PC-9 (cell line): ENCODE results near the gene KRT6B. TPM values are rescaled to one million over a fixed set of nuclear protein-coding genes. Genes with fewer than 3 reads are reported as not detected.

ENCODE experiments used
- BruUV-seq: library from RNA; stranded (reverse); fragments of 400-500 nt; replicated peaks from 2 replicates; lab custom pipeline; 2021; lab: Mats Ljungman, UMichigan
- CTCF ChIA-PET: fragments of 300-600 bp; sonication (Branson Sonifier 250); formaldehyde crosslinking; loops from one replicate; lab custom pipeline; 2022; ENCODE audit warnings: antibody characterized with exemption; lab: Charles Lee
- POLR2A ChIA-PET: fragments of 300-600 bp; sonication (Branson Sonifier 250); formaldehyde crosslinking; loops from one replicate; lab custom pipeline; 2022; ENCODE audit warnings: antibody characterized with exemption; ENCODE audit not compliant: unreplicated experiment; lab: Charles Lee
- DNase-seq, 2 experiments: peaks; one replicate each; pipeline versions ENCODE4 v3.0.0 to v3.0.0-alpha.2; 2015 to 2022; ENCODE audit warnings: mixed read lengths in 1 of 2
- H2AFZ ChIP-seq: fragments of 200-600 bp; sonication (generic); 2 replicates; pipeline ENCODE4 v1.8.1; 2017; ENCODE audit warnings: antibody characterized with exemption
- H3F3A ChIP-seq: fragments of 200-600 bp; sonication (generic); 2 replicates; pipeline ENCODE4 v1.8.1; 2017; ENCODE audit warnings: antibody characterized with exemption, mild to moderate bottlenecking, low read depth; ENCODE audit not compliant: insufficient read depth
- H3K27ac ChIP-seq: fragments of 200-600 bp; sonication (generic); 2 replicates; pipeline ENCODE4 v1.6.1; 2016; ENCODE audit warnings: mixed run types
- H3K27me3 ChIP-seq: fragments of 200-600 bp; sonication (generic); 2 replicates; pipeline ENCODE4 v1.6.1; 2016; ENCODE audit warnings: low read depth, mixed run types; ENCODE audit not compliant: insufficient read depth
- H3K36me3 ChIP-seq: fragments of 200-600 bp; sonication (generic); 2 replicates; pipeline ENCODE4 v1.6.1; 2016; ENCODE audit warnings: low read depth, mixed run types
- H3K4me1 ChIP-seq: fragments of 200-600 bp; sonication (generic); replicated peaks from 2 replicates; pipeline ENCODE4 v1.6.1; 2016; ENCODE audit warnings: mixed run types; ENCODE audit not compliant: insufficient read depth
- H3K4me2 ChIP-seq: fragments of 200-600 bp; sonication (generic); 2 replicates; pipeline ENCODE4 v1.6.1; 2017; ENCODE audit warnings: mixed run types
- H3K4me3 ChIP-seq: fragments of 200-600 bp; sonication (generic); 2 replicates; pipeline ENCODE4 v1.6.1; 2016; ENCODE audit warnings: mixed run types
- H3K79me2 ChIP-seq: fragments of 200-600 bp; sonication (generic); 2 replicates; pipeline ENCODE4 v1.6.1; 2017; ENCODE audit warnings: low read depth, mixed run types
- H3K9me2 ChIP-seq: fragments of 200-600 bp; sonication (generic); 2 replicates; pipeline ENCODE4 v1.8.1; 2017; ENCODE audit warnings: mild to moderate bottlenecking; ENCODE audit not compliant: insufficient read depth
- H3K9me3 ChIP-seq: fragments of 200-600 bp; sonication (generic); 2 replicates; pipeline ENCODE4 v1.8.1; 2016; ENCODE audit warnings: low read depth; ENCODE audit not compliant: insufficient read depth
- H4K20me1 ChIP-seq: fragments of 200-600 bp; sonication (generic); 2 replicates; pipeline ENCODE4 v1.8.1; 2017; ENCODE audit not compliant: insufficient read depth
- CTCF ChIP-seq: fragments of 200-600 bp; sonication (generic); conservative IDR thresholded peaks from 2 replicates; pipeline ENCODE4 v1.6.1; 2017; ENCODE audit warnings: mixed run types, antibody characterized with exemption, mild to moderate bottlenecking, moderate library complexity
- EZH2 ChIP-seq: fragments of 200-600 bp; sonication (generic); IDR thresholded peaks from 2 replicates; pipeline ENCODE4 v1.8.0; 2017; ENCODE audit warnings: antibody characterized with exemption, low read depth
- intact Hi-C: fragments of 100-400 bp; cut with micrococcal nuclease; formaldehyde crosslinking; loops from one replicate; pipeline ENCODE4 v1.10.0; 2022; ENCODE audit not compliant: unreplicated experiment
- total RNA-seq: library from RNA; stranded (reverse); gene quantifications from 2 replicates; pipeline ENCODE4 v1.2.3, GENCODE V29; 2021

Gene KRT6B
- total RNA-seq, 1 experiment from 2014 or later = 0.98 TPM

- TF ChIP-seq CTCF = no peak
- TF ChIP-seq EZH2 = no peak
- CTCF ChIA-PET = interaction anchor here (1.5 kb wide), 1 partner anchor 21 kb away, joined by 3 read pairs; no protein-coding TSS in a partner anchor
- H3K79me2 ChIP-seq = no peaks in the 10 kb centered on the region
- no peaks in the 10 kb centered on the region for H3K36me3 ChIP-seq
- POLR2A ChIA-PET = interaction anchor here (0.7 kb wide), 1 partner anchor 80 kb away, joined by 3 read pairs; no protein-coding TSS in a partner anchor
- no peaks in the 10 kb centered on the region for H3K9me2 ChIP-seq
- H4K20me1 ChIP-seq = no peaks in the 10 kb centered on the region
- H3K4me1 ChIP-seq = peaks cover 5% of the 10 kb centered on the region
- no peak overlapping the region for H3K4me2 ChIP-seq
- no peak overlapping the region for H3K27ac ChIP-seq
- no peaks in the 10 kb centered on the region for H3K9me3 ChIP-seq
- H2AFZ ChIP-seq = no peak overlapping the region
- H3K27me3 ChIP-seq = no peaks in the 10 kb centered on the region
- no peak overlapping the region for H3K4me3 ChIP-seq
- H3F3A ChIP-seq = peaks cover 4% of the 10 kb centered on the region; the same call in 1 of the 2 replicates
- no peak for DNase-seq
- intact Hi-C loops = no loop called here
- no TSS peak for BruUV-seq
Observed at GRCh38 chr12:52416795-52417194, 35.2 kb downstream of the KRT6B start.

GRCh38 chr12:52415870-52416750 is 35.8 kb downstream of the KRT6B start:
- POLR2A ChIA-PET = no interaction called here
- no peak overlapping the region for H3K27ac ChIP-seq
- no TSS peak for BruUV-seq

GRCh38 chr12:52414936-52415335 is 37.0 kb downstream of the KRT6B start:
- H4K20me1 ChIP-seq = no peaks in the 10 kb centered on the region
- DNase-seq = no peak
- H3K9me2 ChIP-seq = no peaks in the 10 kb centered on the region
- ChIA-PET CTCF (no interaction called here), POLR2A (no interaction called here)
- BruUV-seq = no TSS peak
- no peaks in the 10 kb centered on the region for H3K9me3 ChIP-seq
- H2AFZ ChIP-seq = no peak overlapping the region
- H3F3A ChIP-seq = peaks cover 4% of the 10 kb centered on the region; the same call in 1 of the 2 replicates
- H3K36me3 ChIP-seq = no peaks in the 10 kb centered on the region
- TF ChIP-seq EZH2 (no peak), CTCF (no peak)
- peaks cover 5% of the 10 kb centered on the region for H3K4me1 ChIP-seq
- H3K4me3 ChIP-seq = no peak overlapping the region
- H3K27me3 ChIP-seq = no peaks in the 10 kb centered on the region
- no peaks in the 10 kb centered on the region for H3K79me2 ChIP-seq
- intact Hi-C loops = no loop called here
- no peak overlapping the region for H3K27ac ChIP-seq
- no peak overlapping the region for H3K4me2 ChIP-seq

More at GRCh38 chr12:52415870-52416750, 35.8 kb downstream of the KRT6B start:
- DNase-seq = peak in 1 of 2 experiments; percentile 73
- Histone ChIP-seq H3K36me3 (no peaks in the 10 kb centered on the region), H3K27me3 (no peaks in the 10 kb centered on the region), H3F3A (peaks cover 4% of the 10 kb centered on the region; the same call in 1 of the 2 replicates), H3K4me2 (no peak overlapping the region), H4K20me1 (no peaks in the 10 kb centered on the region), H3K4me1 (peaks cover 5% of the 10 kb centered on the region), H3K4me3 (no peak overlapping the region), H3K9me2 (no peaks in the 10 kb centered on the region), H3K79me2 (no peaks in the 10 kb centered on the region), H2AFZ (no peak overlapping the region), H3K9me3 (no peaks in the 10 kb centered on the region)
- TF ChIP-seq EZH2 (no peak), CTCF (no peak)
- intact Hi-C loops = no loop called here
- CTCF ChIA-PET = interaction anchor here (1.5 kb wide), 1 partner anchor 20 kb away, joined by 3 read pairs; no protein-coding TSS in a partner anchor
